ENCODE data around the gene SELENON. TPM values are rescaled to one million over a fixed set of nuclear protein-coding genes. Genes with fewer than 3 reads are reported as not detected.

Gene SELENON
- total and polyA plus RNA-seq, 9 of the 15 experiments (the other 6 are each of a cell fraction or from before 2014, with no cell fraction given), result 0.43 to 26.7 (median 7.0) TPM

DNA sequence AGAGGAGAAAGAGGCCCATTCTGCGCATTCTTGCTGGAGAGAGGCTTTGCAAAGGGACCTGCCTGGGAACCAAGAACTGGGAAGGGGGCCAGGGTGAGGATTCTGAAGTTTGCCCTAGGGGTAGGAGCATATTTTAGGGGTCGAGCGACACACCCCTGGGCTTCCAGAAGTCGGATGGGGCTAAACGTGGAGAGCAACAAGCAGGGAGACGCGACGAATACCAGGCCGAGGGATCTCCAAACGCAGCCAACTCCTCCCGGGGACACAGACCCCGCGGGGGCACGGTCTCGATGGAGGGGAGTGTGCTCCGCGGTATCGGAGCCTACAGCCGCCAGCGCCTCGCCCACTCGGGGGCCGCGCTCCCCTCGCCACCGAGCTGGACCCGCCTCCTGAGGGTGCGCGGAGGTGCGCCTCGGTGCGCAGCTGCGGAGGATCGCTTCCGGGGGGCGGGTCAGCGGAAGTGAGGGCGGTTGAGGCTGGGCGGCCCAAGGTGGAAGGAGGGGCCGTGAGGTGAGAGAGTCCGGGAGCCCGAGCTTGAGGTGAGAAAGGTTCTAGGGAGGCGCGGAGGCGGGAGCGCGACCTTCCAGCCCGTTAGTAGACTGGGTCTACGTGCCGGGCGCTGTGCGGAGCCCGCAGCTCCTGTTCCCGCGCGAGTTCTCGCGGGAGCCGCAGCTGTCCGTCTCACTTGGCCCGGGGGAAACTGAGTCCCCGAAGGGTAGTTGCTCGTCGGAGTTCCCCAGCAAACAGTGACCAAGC lies 19.7 kb downstream of the SELENON start, which contains the start of gene MTFR1L (continued):
- TF ChIP-seq, protein P1, sequence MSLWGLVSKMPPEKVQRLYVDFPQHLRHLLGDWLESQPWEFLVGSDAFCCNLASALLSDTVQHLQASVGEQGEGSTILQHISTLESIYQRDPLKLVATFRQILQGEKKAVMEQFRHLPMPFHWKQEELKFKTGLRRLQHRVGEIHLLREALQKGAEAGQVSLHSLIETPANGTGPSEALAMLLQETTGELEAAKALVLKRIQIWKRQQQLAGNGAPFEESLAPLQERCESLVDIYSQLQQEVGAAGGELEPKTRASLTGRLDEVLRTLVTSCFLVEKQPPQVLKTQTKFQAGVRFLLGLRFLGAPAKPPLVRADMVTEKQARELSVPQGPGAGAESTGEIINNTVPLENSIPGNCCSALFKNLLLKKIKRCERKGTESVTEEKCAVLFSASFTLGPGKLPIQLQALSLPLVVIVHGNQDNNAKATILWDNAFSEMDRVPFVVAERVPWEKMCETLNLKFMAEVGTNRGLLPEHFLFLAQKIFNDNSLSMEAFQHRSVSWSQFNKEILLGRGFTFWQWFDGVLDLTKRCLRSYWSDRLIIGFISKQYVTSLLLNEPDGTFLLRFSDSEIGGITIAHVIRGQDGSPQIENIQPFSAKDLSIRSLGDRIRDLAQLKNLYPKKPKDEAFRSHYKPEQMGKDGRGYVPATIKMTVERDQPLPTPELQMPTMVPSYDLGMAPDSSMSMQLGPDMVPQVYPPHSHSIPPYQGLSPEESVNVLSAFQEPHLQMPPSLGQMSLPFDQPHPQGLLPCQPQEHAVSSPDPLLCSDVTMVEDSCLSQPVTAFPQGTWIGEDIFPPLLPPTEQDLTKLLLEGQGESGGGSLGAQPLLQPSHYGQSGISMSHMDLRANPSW (CRISPR knock-in tag; IDR thresholded peaks at IDR 0.05), result no peak
- TF ChIP-seq, protein P2, sequence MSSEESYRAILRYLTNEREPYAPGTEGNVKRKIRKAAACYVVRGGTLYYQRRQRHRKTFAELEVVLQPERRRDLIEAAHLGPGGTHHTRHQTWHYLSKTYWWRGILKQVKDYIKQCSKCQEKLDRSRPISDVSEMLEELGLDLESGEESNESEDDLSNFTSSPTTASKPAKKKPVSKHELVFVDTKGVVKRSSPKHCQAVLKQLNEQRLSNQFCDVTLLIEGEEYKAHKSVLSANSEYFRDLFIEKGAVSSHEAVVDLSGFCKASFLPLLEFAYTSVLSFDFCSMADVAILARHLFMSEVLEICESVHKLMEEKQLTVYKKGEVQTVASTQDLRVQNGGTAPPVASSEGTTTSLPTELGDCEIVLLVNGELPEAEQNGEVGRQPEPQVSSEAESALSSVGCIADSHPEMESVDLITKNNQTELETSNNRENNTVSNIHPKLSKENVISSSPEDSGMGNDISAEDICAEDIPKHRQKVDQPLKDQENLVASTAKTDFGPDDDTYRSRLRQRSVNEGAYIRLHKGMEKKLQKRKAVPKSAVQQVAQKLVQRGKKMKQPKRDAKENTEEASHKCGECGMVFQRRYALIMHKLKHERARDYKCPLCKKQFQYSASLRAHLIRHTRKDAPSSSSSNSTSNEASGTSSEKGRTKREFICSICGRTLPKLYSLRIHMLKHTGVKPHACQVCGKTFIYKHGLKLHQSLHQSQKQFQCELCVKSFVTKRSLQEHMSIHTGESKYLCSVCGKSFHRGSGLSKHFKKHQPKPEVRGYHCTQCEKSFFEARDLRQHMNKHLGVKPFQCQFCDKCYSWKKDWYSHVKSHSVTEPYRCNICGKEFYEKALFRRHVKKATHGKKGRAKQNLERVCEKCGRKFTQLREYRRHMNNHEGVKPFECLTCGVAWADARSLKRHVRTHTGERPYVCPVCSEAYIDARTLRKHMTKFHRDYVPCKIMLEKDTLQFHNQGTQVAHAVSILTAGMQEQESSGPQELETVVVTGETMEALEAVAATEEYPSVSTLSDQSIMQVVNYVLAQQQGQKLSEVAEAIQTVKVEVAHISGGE (CRISPR knock-in tag; IDR thresholded peaks at IDR 0.05), result peak in 2 of 3 experiments; percentile 29 to 88; a peak in 2 of 6 replicates
- no peak for TF ChIP-seq KDM2B (CRISPR knock-in tag; IDR thresholded peaks at IDR 0.05)
- no peak for TF ChIP-seq POU5F1 (IDR thresholded peaks at IDR 0.05; ENCODE audit: borderline replicate concordance, low read depth, low read length, partially characterized antibody)
- TF ChIP-seq, protein P3, sequence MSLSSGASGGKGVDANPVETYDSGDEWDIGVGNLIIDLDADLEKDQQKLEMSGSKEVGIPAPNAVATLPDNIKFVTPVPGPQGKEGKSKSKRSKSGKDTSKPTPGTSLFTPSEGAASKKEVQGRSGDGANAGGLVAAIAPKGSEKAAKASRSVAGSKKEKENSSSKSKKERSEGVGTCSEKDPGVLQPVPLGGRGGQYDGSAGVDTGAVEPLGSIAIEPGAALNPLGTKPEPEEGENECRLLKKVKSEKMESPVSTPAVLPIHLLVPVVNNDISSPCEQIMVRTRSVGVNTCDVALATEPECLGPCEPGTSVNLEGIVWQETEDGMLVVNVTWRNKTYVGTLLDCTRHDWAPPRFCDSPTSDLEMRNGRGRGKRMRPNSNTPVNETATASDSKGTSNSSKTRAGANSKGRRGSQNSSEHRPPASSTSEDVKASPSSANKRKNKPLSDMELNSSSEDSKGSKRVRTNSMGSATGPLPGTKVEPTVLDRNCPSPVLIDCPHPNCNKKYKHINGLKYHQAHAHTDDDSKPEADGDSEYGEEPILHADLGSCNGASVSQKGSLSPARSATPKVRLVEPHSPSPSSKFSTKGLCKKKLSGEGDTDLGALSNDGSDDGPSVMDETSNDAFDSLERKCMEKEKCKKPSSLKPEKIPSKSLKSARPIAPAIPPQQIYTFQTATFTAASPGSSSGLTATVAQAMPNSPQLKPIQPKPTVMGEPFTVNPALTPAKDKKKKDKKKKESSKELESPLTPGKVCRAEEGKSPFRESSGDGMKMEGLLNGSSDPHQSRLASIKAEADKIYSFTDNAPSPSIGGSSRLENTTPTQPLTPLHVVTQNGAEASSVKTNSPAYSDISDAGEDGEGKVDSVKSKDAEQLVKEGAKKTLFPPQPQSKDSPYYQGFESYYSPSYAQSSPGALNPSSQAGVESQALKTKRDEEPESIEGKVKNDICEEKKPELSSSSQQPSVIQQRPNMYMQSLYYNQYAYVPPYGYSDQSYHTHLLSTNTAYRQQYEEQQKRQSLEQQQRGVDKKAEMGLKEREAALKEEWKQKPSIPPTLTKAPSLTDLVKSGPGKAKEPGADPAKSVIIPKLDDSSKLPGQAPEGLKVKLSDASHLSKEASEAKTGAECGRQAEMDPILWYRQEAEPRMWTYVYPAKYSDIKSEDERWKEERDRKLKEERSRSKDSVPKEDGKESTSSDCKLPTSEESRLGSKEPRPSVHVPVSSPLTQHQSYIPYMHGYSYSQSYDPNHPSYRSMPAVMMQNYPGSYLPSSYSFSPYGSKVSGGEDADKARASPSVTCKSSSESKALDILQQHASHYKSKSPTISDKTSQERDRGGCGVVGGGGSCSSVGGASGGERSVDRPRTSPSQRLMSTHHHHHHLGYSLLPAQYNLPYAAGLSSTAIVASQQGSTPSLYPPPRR (CRISPR knock-in tag; IDR thresholded peaks at IDR 0.05; ENCODE audit: borderline replicate concordance), result no peak
- no peak for TF ChIP-seq ZFP30 (CRISPR knock-in tag; IDR thresholded peaks at IDR 0.05; ENCODE audit: borderline replicate concordance)
- TF ChIP-seq PCBP2 (IDR thresholded peaks at IDR 0.05; ENCODE audit: low read depth, low read length, poor library complexity, severe bottlenecking), result no peak
- no peak for TF ChIP-seq BRF1 (IDR thresholded peaks at IDR 0.05; ENCODE audit: borderline replicate concordance, extremely low read depth, insufficient read length)
- no peak for TF ChIP-seq GATAD2A (IDR thresholded peaks at IDR 0.05)
- no peak for TF ChIP-seq DDX20 (tag; IDR thresholded peaks at IDR 0.05; ENCODE audit: low read depth)
- TF ChIP-seq, protein P4, sequence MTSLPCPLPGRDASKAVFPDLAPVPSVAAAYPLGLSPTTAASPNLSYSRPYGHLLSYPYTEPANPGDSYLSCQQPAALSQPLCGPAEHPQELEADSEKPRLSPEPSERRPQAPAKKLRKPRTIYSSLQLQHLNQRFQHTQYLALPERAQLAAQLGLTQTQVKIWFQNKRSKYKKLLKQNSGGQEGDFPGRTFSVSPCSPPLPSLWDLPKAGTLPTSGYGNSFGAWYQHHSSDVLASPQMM (CRISPR knock-in tag; IDR thresholded peaks at IDR 0.05), result no peak
- TF ChIP-seq EP400 (IDR thresholded peaks at IDR 0.05), result peak; percentile 71
- no peak for TF ChIP-seq PTTG1 (tag; IDR thresholded peaks at IDR 0.05; ENCODE audit: low read depth)
- no peak for TF ChIP-seq ZNF3 (CRISPR knock-in tag; IDR thresholded peaks at IDR 0.05)
- no peak; the same call in 1 of the 2 replicates for TF ChIP-seq ZNF239 (CRISPR knock-in tag; IDR thresholded peaks at IDR 0.05)

All from K562 (cell line).